GM11168 (cell line): Measurements from ENCODE around the gene VPS37D.

Experiments
- in situ Hi-C: fragments of 300-500 bp; cut with MboI; formaldehyde crosslinking; loops from one replicate; pipeline ENCODE4 v1.12.0; 2022; ENCODE audit warnings: low sequenced_read_pairs; ENCODE audit not compliant: unreplicated experiment

Gene VPS37D, protein sequence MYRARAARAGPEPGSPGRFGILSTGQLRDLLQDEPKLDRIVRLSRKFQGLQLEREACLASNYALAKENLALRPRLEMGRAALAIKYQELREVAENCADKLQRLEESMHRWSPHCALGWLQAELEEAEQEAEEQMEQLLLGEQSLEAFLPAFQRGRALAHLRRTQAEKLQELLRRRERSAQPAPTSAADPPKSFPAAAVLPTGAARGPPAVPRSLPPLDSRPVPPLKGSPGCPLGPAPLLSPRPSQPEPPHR

DNA sequence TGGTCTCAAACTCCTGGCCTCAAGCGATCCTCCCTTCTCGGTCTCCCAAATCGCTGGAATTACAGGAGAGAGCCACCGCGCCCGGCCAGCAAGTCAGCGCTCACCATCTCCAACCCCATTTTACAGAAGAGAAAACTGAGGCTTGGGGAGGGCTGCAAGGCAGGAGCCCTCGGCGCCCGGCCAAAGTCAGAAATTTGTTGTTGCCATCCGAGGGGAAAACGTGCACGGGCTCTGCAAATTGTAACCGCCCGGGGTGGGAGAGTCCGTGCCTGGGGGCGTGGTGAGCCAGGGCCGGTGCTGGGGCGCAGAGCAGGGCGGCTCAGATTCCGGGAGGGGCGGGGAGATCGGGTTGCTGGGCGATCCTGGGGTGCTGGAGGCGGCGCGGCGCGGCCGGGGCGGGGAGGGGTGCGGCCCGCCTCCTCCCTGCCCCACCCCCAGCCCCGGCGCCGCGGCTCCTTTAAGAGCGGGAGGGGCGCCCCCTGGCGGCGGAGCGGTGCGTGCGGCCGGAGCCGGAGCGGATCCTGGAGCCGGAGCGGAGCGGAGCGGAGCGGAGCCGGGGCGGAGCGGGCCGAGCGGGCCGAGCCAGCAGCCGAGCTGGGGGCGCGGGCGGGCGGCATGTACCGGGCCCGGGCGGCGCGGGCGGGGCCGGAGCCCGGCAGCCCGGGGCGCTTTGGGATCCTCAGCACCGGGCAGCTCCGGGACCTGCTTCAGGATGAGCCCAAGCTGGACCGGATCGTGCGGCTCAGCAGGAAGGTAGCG, at the start of gene VPS37D:
Gene VPS37D, plus strand, starts transcription at position 488 of the 759 bp plus-strand sequence. Its CDS starts 128 bp downstream, at position 616.
- in situ Hi-C loops, result no loop called here

DNA sequence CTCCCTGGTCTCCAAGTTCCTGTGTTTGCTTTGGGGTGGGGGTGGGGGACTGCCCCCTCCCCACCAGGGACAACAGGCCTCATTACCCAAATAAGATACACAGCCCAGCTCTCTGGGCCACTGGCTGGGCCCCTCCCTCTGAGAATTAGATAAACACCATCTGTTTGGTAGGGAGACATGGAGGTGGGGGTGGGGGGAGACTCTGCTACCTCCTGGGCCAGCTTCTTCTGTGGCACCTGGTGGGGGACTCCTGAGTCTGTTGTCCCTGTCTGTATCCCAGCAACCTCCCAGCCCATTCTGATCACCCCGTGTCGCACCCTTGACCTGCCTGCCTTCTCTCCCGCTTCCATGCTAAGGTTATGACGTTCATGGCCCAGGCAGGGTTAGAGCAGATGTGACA, 49.1 kb upstream of the VPS37D start:
- in situ Hi-C loops, result loop anchor here (25.0 kb wide), 1 partner anchor 244 kb away; the partner anchor contains the start of gene TMEM270

DNA sequence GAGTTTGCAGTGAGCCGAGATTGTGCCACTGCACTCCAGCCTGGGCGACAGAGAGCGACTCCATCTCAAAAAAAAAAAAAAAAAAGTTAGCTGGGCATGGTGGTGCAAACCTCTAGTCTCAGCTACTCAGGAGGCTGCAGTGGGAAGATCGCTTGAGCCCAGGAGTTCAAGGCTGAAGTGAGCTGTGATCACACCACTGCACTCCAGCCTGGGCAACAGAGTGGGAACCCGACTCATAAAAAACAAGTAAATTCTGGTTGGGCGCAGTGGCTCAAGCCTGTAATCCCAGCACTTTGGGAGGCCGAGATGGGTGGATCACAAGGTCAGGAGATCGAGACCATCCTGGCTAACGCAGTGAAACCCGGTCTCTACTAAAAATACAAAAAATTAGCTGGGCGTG, 48.2 kb upstream of the VPS37D start:
- in situ Hi-C loops, result loop anchor here (25.0 kb wide), 1 partner anchor 243 kb away; the partner anchor contains the start of gene TMEM270

DNA sequence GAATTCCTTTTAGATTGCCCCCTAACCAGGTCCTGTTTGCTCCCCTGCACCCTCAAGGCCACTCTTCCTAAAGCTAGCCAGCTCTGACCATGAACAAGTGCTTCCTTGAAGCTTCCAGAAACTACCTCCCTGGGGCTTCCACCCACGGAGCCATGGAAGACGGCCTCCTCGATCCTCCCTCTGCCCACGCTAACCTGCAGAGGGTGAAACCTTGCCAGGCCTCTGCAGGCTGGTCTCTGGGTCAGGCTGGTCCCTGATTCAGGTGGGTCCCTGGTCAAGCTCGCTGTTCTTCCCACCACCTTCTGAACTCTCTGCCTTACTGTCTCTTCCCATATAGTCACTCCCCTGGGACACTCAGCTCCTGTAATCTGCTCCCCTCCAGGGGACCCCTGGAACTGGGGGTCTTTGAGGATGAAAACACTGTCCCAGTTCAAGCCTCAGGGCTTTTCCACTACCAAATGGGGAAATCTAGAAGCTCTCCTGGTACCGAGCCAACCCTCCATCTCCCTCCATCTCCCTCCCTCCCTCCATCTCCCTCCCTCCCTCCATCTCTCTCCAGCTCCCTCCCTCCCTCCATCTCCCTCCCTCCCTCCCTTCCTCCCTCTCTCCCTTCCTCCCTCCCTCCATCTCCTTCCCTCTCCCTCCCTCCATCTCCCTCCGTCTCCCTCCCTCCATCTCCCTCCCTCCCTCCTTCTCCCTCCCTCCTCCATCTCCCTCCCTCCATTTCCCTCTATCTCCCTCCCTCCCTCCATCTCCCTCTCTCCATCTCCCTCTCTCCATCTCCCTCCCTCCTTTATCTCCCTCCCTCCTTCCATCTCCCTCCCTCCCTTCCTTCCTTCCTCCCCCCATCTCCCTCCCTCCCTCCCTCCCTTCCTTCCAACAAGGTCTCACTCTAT, 46.2 kb upstream of the VPS37D start:
- in situ Hi-C loops, result loop anchor here (25.0 kb wide), 1 partner anchor 241 kb away; the partner anchor contains the start of gene TMEM270

DNA sequence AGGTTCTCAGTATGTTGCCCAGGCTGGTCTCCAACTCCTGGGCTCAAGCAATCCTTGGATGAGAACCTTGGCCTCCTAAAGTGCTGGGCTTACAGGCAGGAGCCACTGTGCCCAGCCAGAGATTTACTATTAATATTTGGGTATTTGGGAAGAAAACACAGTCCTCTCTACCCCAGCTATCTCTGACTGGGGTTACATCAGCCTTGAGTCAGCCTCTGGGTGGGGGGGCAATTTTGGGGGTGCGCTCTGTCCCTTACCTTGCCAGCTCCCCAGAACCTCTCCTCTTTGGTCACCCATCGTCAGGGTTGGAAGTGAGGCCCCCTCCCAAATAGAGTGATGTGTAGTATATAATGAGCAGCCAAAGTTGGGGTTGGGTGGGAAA, 45.1 kb upstream of the VPS37D start:
- in situ Hi-C loops, result loop anchor here (25.0 kb wide), 1 partner anchor 240 kb away; the partner anchor contains the start of gene TMEM270

DNA sequence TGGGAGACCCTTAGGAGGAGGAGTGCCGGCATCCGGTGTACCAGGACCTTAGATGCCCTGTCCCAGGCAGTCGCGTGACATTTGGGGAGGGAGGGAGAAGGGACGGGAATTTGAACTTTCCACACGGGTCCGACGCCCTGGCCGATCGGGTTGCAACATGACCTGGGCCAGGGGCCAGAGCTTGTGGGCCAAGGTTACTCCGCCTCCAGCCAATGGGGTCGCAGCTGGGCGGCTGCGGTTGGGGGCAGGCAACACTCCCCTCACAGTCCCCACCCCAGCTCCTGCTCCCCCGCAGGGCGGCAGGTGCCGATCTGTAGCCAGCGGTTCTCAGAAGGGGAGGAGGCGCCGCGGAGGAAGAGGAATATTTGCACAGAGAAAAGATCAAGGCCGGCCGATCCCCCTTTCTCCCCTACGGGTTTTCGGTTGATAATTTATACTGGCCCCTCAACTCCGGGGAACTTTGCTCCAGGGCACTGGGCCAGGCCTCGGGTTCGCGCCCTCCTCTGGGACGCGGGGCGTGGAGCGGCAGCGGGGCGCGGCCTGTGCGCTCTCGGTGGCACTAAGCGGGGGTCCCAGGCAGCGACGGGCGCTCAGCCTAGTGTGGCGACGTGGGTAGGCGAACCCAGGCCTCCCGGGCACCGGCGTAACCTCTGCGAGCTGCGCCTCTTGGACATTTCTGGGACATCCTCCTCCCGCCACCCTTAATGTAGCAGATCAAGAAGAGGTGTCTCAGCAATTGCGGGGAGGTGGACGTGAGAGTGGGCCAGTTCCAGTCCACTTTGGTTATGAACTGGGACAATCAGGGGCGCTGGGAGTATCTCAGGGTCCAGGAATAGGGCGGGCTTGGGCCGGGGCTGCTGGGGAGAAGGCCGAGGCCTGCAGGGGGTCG, 44.5 kb upstream of the VPS37D start:
- in situ Hi-C loops, result loop anchor here (25.0 kb wide), 1 partner anchor 239 kb away; the partner anchor contains the start of gene TMEM270

DNA sequence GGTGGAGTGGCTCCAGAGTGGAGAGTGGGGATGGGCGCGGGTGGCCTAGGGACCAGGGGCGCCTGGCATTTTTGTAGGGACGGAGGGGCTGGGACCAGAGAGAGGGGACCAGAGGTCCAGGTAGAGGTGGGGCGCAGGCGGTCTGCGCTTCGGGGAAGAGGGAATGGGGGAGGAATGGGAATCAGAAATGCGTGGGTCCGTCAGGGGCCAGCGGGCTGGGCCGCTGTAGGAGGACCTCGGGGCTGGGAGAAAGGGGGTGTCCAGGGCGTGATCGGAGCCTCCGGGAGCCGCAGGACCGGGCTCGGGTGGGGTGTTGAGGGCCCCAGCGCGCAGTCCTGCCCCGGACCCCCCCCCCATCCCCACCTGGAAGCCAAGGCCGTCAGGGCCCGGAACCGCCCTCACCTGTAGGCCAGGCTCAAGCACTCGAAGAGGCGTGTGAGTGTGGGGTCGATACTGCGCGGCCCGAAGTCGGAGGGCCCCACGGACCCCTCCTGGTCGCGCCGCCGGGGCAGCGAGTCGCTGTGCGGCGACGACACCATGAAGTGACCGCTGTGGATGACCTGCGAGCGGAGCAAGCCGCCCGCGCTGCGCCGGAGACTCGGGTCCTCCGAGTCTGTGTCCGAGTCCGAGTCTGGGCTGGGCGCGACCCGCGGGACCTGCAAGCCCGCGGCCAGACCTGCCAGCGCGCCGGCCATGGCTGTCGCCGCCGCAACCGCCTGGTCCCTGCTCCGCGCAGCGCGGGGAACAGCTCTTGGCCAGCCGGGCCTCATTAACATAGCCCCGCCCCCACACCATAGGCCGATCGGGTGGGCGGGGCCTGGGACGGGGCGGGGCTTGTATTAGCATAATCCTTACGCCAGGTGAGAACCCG, 43.6 kb upstream of the VPS37D start, which contains the start of gene MLXIPL:
Gene MLXIPL, minus strand, starts transcription at position 725 of the 871 bp plus-strand sequence. Its CDS starts 30 bp downstream, at position 695.
- in situ Hi-C loops, result loop anchor here (25.0 kb wide), 1 partner anchor 238 kb away; the partner anchor contains the start of gene TMEM270

DNA sequence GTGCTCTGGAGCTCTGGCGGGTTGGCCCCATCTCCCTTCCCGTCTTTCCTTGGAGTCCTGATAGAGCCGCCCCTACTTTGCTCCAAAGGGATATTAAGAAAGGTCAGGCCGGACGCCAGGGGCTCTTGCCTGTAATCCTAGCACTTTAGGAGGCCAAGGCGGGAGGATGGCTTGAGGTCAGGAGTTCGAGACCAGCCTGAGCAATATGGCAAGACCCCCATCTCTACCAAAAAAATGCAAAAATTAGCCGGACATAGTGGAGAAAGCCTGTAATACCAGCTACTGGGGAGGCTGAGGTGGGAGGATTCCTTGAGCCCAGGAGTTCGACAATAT, 43.0 kb upstream of the VPS37D start:
- in situ Hi-C loops, result loop anchor here (25.0 kb wide), 1 partner anchor 238 kb away; the partner anchor contains the start of gene TMEM270

DNA sequence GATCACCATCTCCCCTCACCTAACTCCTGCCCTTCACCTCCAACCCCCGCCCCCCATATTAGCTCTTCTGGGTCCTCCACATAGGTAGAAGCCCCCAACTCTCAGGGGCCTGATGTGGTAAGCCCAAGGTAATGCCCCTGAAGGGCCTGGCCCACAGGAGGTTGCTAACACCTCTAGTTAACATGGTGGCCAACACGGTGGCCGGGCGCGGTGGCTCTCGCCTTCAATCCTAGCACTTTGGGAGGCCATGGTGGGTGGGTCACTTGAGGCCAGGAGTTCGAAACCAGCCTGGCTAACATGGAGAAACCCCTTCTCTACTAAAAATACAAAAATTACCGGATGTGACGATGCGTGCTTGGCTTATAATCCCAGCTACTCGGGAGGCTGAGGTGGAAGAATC, 42.4 kb upstream of the VPS37D start:
- in situ Hi-C loops, result no loop called here

DNA sequence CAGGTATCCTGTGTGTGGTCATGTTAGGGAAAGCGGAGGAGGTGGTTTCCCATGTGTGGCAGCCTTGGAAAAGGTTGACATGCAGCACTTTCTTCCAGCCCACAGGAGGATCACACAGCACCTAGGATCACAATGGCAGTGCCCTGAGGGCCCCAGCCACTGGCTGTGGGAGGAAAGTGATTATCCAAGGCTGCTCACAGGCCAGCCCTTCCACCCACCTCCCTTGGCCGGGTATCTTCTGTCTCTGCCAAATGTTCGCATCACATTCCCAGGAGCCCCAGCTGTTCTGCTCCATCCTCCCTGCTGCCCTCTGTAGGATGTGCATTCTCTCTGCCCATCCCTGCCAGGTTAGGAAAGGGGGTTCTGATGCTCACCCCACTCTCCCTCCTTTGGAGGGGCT, 40.8 kb upstream of the VPS37D start:
- in situ Hi-C loops, result no loop called here

DNA sequence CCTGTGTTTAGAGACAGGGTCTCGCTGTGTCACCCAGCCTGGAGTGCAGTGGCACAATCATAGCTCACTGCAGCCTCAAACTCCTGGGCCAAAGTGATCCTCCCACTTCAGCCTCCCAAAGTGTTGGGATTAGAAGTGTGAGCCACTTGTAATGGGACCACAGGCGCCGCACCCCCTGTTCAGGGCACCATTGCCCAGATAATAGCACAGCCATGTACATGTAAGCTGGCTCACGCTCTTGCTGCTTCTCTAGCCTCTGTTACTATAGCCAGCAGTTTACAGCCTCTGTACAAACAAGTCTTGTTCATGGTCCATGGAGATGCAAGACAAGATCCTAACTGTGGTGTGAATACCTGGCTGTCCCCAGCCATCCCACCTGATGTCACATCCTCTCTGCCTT, 39.1 kb upstream of the VPS37D start:
- in situ Hi-C loops, result no loop called here

DNA sequence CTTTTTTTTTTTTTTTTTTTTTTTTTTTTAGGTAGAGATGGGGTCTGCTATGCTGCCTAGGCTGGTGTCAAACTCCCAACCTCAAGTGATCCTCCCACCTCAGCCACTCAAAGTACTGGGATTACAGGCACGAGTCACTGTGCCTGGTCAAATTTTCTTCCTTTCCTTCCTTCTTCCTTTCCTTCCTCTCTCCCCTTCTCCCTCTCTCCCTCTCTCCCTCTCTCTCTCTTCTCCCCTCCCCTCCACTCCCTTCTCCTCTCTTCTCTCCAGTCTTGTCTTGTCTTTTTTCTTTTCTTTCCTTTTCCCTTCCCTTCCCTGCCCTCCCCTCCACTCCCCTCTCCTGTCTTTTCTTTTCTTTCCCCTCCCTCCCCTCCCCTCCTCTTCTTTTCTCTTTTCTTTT, 36.1 kb upstream of the VPS37D start:
- in situ Hi-C loops, result no loop called here

DNA sequence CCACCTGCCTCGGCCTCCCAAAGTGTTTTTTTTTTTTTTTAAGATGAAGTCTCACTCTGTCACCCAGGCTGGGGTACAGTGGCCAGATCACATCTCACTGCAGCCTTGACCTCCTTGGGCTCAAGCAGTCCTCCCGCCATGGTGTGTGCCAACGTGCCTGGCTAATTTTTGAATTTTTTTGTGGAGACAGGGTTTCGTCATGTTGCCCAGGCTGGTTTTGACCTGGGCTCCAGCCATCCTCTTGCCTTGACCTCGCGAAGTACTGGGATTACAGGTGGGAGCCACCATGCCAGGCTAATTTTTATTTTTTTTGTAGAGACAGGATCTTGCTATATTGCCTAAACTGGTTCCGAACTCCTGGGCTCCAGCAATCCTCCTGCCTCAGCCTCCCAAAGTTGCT, 34.3 kb upstream of the VPS37D start:
- in situ Hi-C loops, result no loop called here

DNA sequence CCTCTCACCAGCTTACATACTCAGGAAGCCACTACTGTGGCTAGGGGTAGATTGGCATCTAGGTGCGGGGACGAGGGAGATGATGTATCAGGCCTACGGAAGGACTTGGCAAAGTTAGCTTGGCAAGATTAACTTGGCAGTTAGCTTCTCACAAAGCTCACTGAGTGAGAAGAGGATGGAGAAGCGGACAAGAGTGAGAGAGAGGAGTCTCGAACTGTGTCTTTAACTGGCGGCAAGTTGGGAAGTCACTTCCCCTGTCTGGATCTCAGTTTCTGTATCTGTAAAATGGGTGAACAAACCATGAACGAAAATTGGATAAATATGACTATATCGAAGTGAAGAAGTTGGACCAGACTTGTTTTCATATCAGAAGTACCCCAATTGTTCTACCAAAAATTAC, 33.8 kb upstream of the VPS37D start:
- in situ Hi-C loops, result no loop called here

DNA sequence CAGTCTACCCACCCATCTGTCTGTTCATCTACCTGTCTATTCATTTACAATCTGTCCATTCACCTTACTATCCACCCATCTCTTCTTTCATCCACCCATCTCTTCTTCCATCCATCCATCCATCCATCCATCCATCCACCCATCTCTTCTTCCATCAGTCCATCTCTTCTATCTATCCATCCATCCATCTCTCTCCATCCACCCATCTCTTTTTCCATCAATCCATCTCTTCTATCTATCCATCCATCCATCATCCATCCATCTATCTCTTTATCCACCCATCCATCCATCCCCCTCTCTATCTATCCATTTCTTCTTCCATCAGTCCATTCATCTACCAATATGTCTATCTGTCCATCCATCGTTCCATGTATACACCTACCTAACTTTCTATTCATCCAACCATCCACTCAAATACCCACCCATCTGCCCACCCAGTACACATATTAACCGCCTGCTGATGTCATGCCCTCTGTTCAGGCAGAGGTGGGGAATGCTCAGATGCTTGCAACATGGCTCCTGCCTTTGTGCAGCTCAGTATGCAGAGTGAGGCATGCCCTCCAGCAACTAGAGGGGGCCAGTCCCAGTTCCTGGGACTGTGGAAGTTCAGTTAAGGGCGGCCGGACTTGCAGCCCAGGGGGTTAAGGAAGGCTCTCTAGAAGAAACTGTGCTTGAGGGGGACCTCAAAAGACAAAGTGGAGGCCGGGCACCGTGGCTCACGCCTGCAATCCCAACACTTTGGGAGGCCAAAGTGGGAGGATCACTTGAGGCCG, 32.0 kb upstream of the VPS37D start:
- in situ Hi-C loops, result no loop called here

DNA sequence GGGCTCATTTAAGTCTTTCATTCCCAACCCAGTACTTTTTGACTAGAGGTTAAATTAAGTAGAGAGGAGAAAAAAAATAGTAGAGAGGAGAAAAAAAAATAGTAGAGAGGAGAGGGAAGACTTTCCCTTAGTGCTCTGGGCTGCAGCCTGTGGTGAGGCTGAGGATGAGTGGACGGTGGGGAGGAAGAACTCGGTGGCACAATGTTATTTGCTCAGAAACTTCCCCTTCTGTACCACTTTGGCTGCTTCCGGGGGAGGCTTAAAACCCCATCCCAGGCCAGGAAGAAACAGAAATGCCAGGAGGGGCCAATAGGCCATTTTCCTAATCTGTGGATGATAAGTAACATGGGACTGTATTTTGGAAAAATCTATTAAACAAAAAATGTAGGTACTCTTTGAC, 28.7 kb upstream of the VPS37D start:
- in situ Hi-C loops, result no loop called here

DNA sequence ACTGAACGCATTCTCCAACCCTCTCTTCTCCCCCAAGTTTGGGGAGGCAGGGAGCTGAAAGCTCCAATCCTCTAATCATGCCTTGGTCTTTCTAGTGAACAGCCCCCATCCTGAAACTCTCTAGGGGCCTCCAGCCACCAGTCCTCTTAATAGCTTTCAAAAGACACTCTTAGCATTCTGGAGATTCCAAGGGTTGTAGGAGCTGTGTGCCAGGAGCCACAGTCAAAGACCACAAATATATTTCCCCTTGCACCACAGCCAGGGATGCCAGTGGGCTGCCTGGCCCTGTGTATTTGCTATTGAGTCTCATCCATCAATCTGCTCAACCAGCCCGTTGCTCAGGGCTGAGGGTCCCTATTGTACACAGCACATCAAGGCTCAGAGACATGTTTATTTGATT, 24.8 kb upstream of the VPS37D start:
- in situ Hi-C loops, result no loop called here
